HepG2 (cell line): ENCODE measurements around the gene KCNMA1. TPM values are rescaled to one million over a fixed set of nuclear protein-coding genes. Genes with fewer than 3 reads are reported as not detected.

ENCODE experiments used
- DPF2 ChIP-seq: sonication (generic); formaldehyde crosslinking; IDR thresholded peaks from 2 replicates; pipeline ENCODE4 v1.4.0; 2020; ENCODE audit warnings: mild to moderate bottlenecking, low read depth, missing genetic modification reagents, borderline replicate concordance
- GMEB1 ChIP-seq: sonication (generic); formaldehyde crosslinking; IDR thresholded peaks from 2 replicates; pipeline ENCODE4 v1.5.1; 2020; ENCODE audit warnings: missing genetic modification reagents, mild to moderate bottlenecking, borderline replicate concordance
- HOXA7 ChIP-seq: sonication (generic); formaldehyde crosslinking; IDR thresholded peaks from 2 replicates; pipeline ENCODE4 v1.8.1; 2022; ENCODE audit warnings: mild to moderate bottlenecking, missing genetic modification reagents, moderate library complexity
- ISX ChIP-seq: sonication (generic); formaldehyde crosslinking; conservative IDR thresholded peaks from 2 replicates; pipeline ENCODE4 v1.5.0; 2020; ENCODE audit warnings: missing genetic modification reagents
- NCOA5 ChIP-seq: sonication (generic); formaldehyde crosslinking; IDR thresholded peaks from 2 replicates; pipeline ENCODE4 v1.4.0; 2020; ENCODE audit warnings: missing genetic modification reagents
- SMAD9 ChIP-seq: sonication (generic); formaldehyde crosslinking; IDR thresholded peaks from 2 replicates; pipeline ENCODE4 v1.5.1; 2020; ENCODE audit warnings: mild to moderate bottlenecking, missing genetic modification reagents
- SMC3 ChIP-seq: IDR thresholded peaks from 2 replicates; pipeline ENCODE4 v1.6.1; 2011; ENCODE audit warnings: low read length, improper control_type of control experiment
- STAT6 ChIP-seq: sonication (generic); formaldehyde crosslinking; IDR thresholded peaks from 2 replicates; pipeline ENCODE4 v1.4.0; 2020; ENCODE audit warnings: missing genetic modification reagents, mild to moderate bottlenecking, borderline replicate concordance
- THAP9 ChIP-seq: sonication (generic); formaldehyde crosslinking; IDR thresholded peaks from 2 replicates; pipeline ENCODE4; 2020; ENCODE audit warnings: missing genetic modification reagents, mild to moderate bottlenecking, borderline replicate concordance
- UBTF ChIP-seq: sonication (generic); formaldehyde crosslinking; IDR thresholded peaks from 2 replicates; pipeline ENCODE4 v1.4.0; 2020; ENCODE audit warnings: mild to moderate bottlenecking, missing genetic modification reagents
- ZFYVE20 ChIP-seq: sonication (generic); formaldehyde crosslinking; IDR thresholded peaks from 2 replicates; pipeline ENCODE4 v1.8.0; 2023; ENCODE audit warnings: low read depth, mild to moderate bottlenecking, moderate library complexity, missing genetic modification reagents, borderline replicate concordance
- ZHX1 ChIP-seq: sonication (generic); formaldehyde crosslinking; IDR thresholded peaks from 2 replicates; pipeline ENCODE4 v1.8.1; 2022; ENCODE audit warnings: low read depth, mild to moderate bottlenecking, missing genetic modification reagents
- ZNF10 ChIP-seq: sonication (generic); formaldehyde crosslinking; IDR thresholded peaks from 2 replicates; pipeline ENCODE4 v1.4.0; 2020; ENCODE audit warnings: mild to moderate bottlenecking, low read depth, missing genetic modification reagents, borderline replicate concordance
- polyA plus RNA-seq, 8 experiments: library from polyadenylated mRNA; depleted of rRNA in 3 of 8; stranded (reverse) in 7 of 8; unstranded in 1 of 8; fragments of >200 nt; fragmentation: Illumina TruSeq in 4 of 8; extraction: Trizol in 4 of 8; gene quantifications; 2 replicates each; pipeline versions ENCODE4 v1.2.1 to v1.2.3, GENCODE V29; 2011 to 2016; ENCODE audit warnings: low read depth in 4 of 8, missing spikeins in 1 of 8, mixed read lengths in 1 of 8; ENCODE audit not compliant: insufficient read depth in 1 of 8
- total RNA-seq, 5 experiments: library from RNA; depleted of rRNA; stranded (reverse); fragments of >200 nt; fragmentation: Illumina TruSeq; extraction: Trizol; gene quantifications; 2 replicates each; pipeline ENCODE4 v1.2.3, GENCODE V29; 2016; ENCODE audit warnings: low read depth in 1 of 5

Gene KCNMA1
- total and polyA plus RNA-seq, 2 of the 13 experiments (the other 11 are each of a cell fraction or from before 2014, with no cell fraction given) = 0.02 TPM; not detected in 1

- TF ChIP-seq ZHX1 (no peak), DPF2 (no peak), STAT6 (CRISPR knock-in tag) (no peak), SMAD9 (CRISPR knock-in tag) (no peak), HOXA7 (CRISPR knock-in tag) (no peak), ZFYVE20 (no peak), ZNF10 (CRISPR knock-in tag) (no peak), GMEB1 (CRISPR knock-in tag) (no peak), ISX (CRISPR knock-in tag) (no peak), SMC3 (no peak), THAP9 (CRISPR knock-in tag) (no peak), NCOA5 (no peak), UBTF (CRISPR knock-in tag) (no peak)
Measured at GRCh38 chr10:77533887-77534278, 103.7 kb downstream of the KCNMA1 start (continued).
